Hepatocyte (in vitro differentiated cells): Measurements from ENCODE around the gene NDUFC2. TPM values are rescaled to one million over a fixed set of nuclear protein-coding genes. Genes with fewer than 3 reads are reported as not detected.
"Not testable (repeated sequence)": the region's sequence is repeated elsewhere in the genome, so short reads cannot be mapped to it uniquely, and the experiment has no call there.

ENCODE experiments used
- DNase-seq: peaks from one replicate; pipeline ENCODE4 v3.0.0-alpha.2; 2016; ENCODE audit warnings: low spot score
- H2AFZ ChIP-seq: fragments of 200-600 bp; sonication (generic); 2 replicates; pipeline ENCODE4 v1.6.0; 2016; ENCODE audit warnings: antibody characterized with exemption, mild to moderate bottlenecking
- H3K27ac ChIP-seq: fragments of 200-600 bp; sonication (generic); 2 replicates; pipeline ENCODE4 v1.5.1; 2016; ENCODE audit warnings: mild to moderate bottlenecking
- H3K27me3 ChIP-seq: fragments of 200-600 bp; sonication (generic); 2 replicates; pipeline ENCODE4 v1.6.1; 2016
- H3K36me3 ChIP-seq: fragments of 200-600 bp; sonication (generic); replicated peaks from 2 replicates; pipeline ENCODE4 v1.5.1; 2016; ENCODE audit warnings: low read depth; ENCODE audit not compliant: insufficient read depth
- H3K4me1 ChIP-seq: fragments of 200-600 bp; sonication (generic); 2 replicates; pipeline ENCODE4 v1.5.1; 2016; ENCODE audit warnings: mild to moderate bottlenecking, moderate library complexity; ENCODE audit not compliant: insufficient read depth
- H3K4me2 ChIP-seq: fragments of 200-600 bp; sonication (generic); 2 replicates; pipeline ENCODE4 v1.6.0; 2016
- H3K4me3 ChIP-seq: fragments of 200-600 bp; sonication (generic); 2 replicates; pipeline ENCODE4 v1.5.1; 2016; ENCODE audit warnings: mild to moderate bottlenecking
- H3K79me2 ChIP-seq: fragments of 200-600 bp; sonication (generic); 2 replicates; pipeline ENCODE4 v1.6.0; 2017; ENCODE audit warnings: mild to moderate bottlenecking
- H3K9me2 ChIP-seq: fragments of 200-600 bp; sonication (generic); replicated peaks from 2 replicates; pipeline ENCODE4 v1.6.0; 2017; ENCODE audit warnings: mild to moderate bottlenecking; ENCODE audit not compliant: insufficient read depth
- H3K9me3 ChIP-seq: fragments of 200-600 bp; sonication (generic); 2 replicates; pipeline ENCODE4 v1.5.1; 2016; ENCODE audit warnings: low read depth, mild to moderate bottlenecking
- H4K20me1 ChIP-seq: fragments of 200-600 bp; sonication (generic); 2 replicates; pipeline ENCODE4 v1.6.0; 2016; ENCODE audit warnings: mild to moderate bottlenecking; ENCODE audit not compliant: insufficient read depth, poor library complexity, severe bottlenecking
- CTCF ChIP-seq: fragments of 200-600 bp; sonication (generic); IDR thresholded peaks from 2 replicates; pipeline ENCODE4 v1.5.1; 2016; ENCODE audit warnings: antibody characterized with exemption, mild to moderate bottlenecking; ENCODE audit not compliant: poor library complexity
- EZH2 ChIP-seq: fragments of 200-600 bp; sonication (generic); IDR thresholded peaks from 2 replicates; pipeline ENCODE4 v1.6.1; 2016; ENCODE audit warnings: antibody characterized with exemption, mild to moderate bottlenecking, borderline replicate concordance
- EZH2phosphoT487 ChIP-seq: fragments of 200-600 bp; sonication (generic); IDR thresholded peaks from one replicate; pipeline ENCODE4 v1.6.1; 2018; ENCODE audit warnings: antibody characterized with exemption, mild to moderate bottlenecking, low read depth, moderate library complexity; ENCODE audit not compliant: unreplicated experiment, severe bottlenecking
- WGBS: methylation state at CpG from one replicate; pipeline ENCODE4 v1.1.6; 2016; ENCODE audit warnings: low lambda C conversion rate; ENCODE audit errors: missing lambda C conversion rate; 5-methylcytosine and 5-hydroxymethylcytosine counted together
- polyA plus RNA-seq: library from polyadenylated mRNA; unstranded; fragments of >200 nt; fragmentation: Nextera tagmentation; extraction: Ambion mirVana; gene quantifications from 2 replicates; pipeline ENCODE4 v1.2.1, GENCODE V29; 2016
- total RNA-seq: library from RNA; depleted of rRNA; stranded (reverse); fragments of >200 nt; gene quantifications from 2 replicates; pipeline ENCODE4 v1.2.3, GENCODE V29; 2014

The NDUFC2 gene
- total and polyA plus RNA-seq, 2 experiments from 2014 or later = 115 to 481 TPM

DNA sequence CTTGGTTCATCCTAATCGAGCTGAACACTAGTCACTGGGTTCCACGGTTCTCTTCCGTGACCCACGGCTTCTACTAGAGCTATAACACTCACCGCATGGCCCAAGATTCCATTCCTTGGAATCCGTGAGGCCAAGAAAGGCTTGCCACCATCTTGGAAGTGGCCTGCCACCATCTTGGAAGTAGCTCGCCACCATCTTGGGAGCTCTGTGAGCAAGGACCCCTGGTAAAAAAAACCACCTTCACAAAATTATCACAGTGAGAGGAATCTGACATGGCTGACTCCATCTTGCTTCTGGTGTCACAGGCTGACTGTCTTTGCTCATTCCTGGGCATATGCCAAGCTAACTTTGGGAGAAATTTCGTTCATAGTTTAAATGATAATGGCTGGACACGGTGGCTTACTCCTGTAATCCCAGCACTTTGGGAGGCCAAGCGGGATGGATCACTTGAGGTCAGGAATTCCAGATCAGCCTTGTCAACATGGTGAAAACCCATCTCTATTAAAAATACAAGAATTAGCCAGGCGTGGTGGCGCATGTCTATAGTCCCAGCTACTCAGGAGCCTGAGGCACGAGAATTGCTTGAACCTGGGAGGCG lies 37.7 kb downstream of the NDUFC2 start:
- Histone ChIP-seq H3K27me3 (no peaks in the 10 kb centered on the region), H3K27ac (no peak overlapping the region), H3K9me2 (no peaks in the 10 kb centered on the region), H2AFZ (no peak overlapping the region), H3K9me3 (no peaks in the 10 kb centered on the region), H3K4me2 (no peak overlapping the region), H4K20me1 (no peaks in the 10 kb centered on the region), H3K36me3 (no peaks in the 10 kb centered on the region), H3K4me1 (peaks cover 21% of the 10 kb centered on the region), H3K4me3 (no peak overlapping the region), H3K79me2 (no peaks in the 10 kb centered on the region)
- TF ChIP-seq CTCF (no peak), EZH2phosphoT487 (no peak), EZH2 (no peak)
- no peak for DNase-seq
- WGBS = 96% methylated on average over 14 of the region's 14 CpGs

GRCh38 chr11:78041380-78041719 lies 38.3 kb downstream of the NDUFC2 start:
- not testable (repeated sequence) for H4K20me1 ChIP-seq, H3K4me2 ChIP-seq, H3K4me3 ChIP-seq, DNase-seq, H3K9me2 ChIP-seq, H3K27me3 ChIP-seq, H3K79me2 ChIP-seq, H2AFZ ChIP-seq, H3K36me3 ChIP-seq, H3K9me3 ChIP-seq, H3K27ac ChIP-seq
- peaks cover 21% of the 10 kb centered on the region for H3K4me1 ChIP-seq
- 93% methylated on average over 8 of the region's 8 CpGs for WGBS

DNA sequence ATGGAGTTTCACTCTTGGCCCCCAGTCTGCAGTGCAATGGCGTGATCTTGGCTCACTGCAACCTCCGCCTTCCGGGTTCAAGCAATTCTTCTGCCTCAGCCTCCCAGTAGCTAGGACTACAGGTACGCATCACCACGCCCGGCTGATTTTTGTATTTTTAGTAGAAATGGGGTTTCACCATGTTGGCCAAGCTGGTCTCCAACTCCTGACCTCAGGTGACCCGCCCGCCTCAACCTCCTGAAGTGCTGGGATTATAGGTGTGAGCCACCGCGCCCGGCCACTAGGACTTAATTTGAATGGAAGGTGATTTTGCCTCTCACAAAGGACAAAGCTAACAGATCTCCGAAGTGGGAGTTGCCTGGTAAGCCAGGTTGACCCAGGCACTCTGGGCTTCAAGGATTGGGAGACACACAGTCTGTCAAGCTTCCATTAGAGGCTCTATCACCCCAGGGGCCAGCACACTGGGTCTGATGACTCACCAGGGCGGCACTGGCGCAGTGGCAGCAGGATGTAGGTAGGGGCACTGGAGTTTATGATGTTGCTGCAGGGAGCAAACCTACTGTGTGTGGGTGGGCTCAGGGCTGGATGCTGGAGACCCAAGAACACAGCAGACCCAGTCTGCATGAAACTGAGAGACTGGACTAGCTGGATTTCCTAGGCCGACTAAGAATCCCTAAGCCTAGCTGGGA lies 38.8 kb downstream of the NDUFC2 start:
- no peaks in the 10 kb centered on the region for H3K9me2 ChIP-seq
- no peaks in the 10 kb centered on the region for H3K27me3 ChIP-seq
- H3K27ac ChIP-seq = peak overlapping the region; percentile 96
- H3K9me3 ChIP-seq = no peaks in the 10 kb centered on the region
- H3K36me3 ChIP-seq = no peaks in the 10 kb centered on the region
- H3K79me2 ChIP-seq = no peaks in the 10 kb centered on the region
- H4K20me1 ChIP-seq = no peaks in the 10 kb centered on the region
- H2AFZ ChIP-seq = no peak overlapping the region
- no peak for TF ChIP-seq CTCF
- TF ChIP-seq EZH2phosphoT487 = no peak
- TF ChIP-seq EZH2 = no peak
- peak overlapping the region; percentile 66 for H3K4me2 ChIP-seq
- no peak overlapping the region for H3K4me3 ChIP-seq
- H3K4me1 ChIP-seq = peaks cover 19% of the 10 kb centered on the region
- no peak for DNase-seq
- WGBS = 93% methylated on average over 15 of the region's 15 CpGs

GRCh38 chr11:78039919-78040671 lies 39.6 kb downstream of the NDUFC2 start:
- H3K27me3 ChIP-seq = no peaks in the 10 kb centered on the region
- 36% methylated on average over 7 of the region's 7 CpGs for WGBS
- H4K20me1 ChIP-seq = no peaks in the 10 kb centered on the region
- TF ChIP-seq EZH2 (no peak), EZH2phosphoT487 (no peak), CTCF (no peak)
- peak overlapping the region; percentile 96 for H3K27ac ChIP-seq
- H2AFZ ChIP-seq = peak overlapping the region; percentile 75
- no peaks in the 10 kb centered on the region for H3K9me2 ChIP-seq
- H3K9me3 ChIP-seq = no peaks in the 10 kb centered on the region
- H3K4me2 ChIP-seq = peak overlapping the region; percentile 66
- no peaks in the 10 kb centered on the region for H3K36me3 ChIP-seq
- no peaks in the 10 kb centered on the region for H3K79me2 ChIP-seq
- peak; percentile 73 for DNase-seq
- H3K4me3 ChIP-seq = no peak overlapping the region
- H3K4me1 ChIP-seq = peaks cover 17% of the 10 kb centered on the region
